Testis (tissue), 3 donors: ENCODE data around the gene SND1. TPM values are rescaled to one million over a fixed set of nuclear protein-coding genes. Genes with fewer than 3 reads are reported as not detected.

Source experiments
- DNase-seq: peaks from one replicate; pipeline ENCODE4 v3.0.0-alpha.2; 2019
- H3K27ac ChIP-seq, 2 donors: fragments of 200-600 bp; sonication (generic); one replicate each; pipeline ENCODE4 v1.5.1; 2019
- H3K27me3 ChIP-seq: fragments of 200-600 bp; sonication (generic); one replicate; pipeline ENCODE4 v1.5.1; 2019
- H3K36me3 ChIP-seq: fragments of 200-600 bp; sonication (generic); one replicate; pipeline ENCODE4 v1.5.1; 2017; ENCODE audit warnings: low read depth; ENCODE audit errors: missing control alignments
- H3K4me1 ChIP-seq: fragments of 200-600 bp; sonication (generic); one replicate; pipeline ENCODE4 v1.5.1; 2019
- H3K4me3 ChIP-seq, 2 donors: fragments of 200-600 bp; sonication (generic); one replicate each; pipeline ENCODE4 v1.5.1; 2017 to 2019
- H3K9me3 ChIP-seq: fragments of 200-600 bp; sonication (generic); one replicate; pipeline ENCODE4 v1.5.1; 2017
- CTCF ChIP-seq, 3 experiments: fragments of 450-650 bp in 2 of 3; fragments of 200-600 bp in 1 of 3; sonication (generic) in 1 of 3; IDR thresholded peaks; one replicate each; pipeline ENCODE4 v1.5.1; 2016 to 2019; ENCODE audit warnings: antibody characterized with exemption in 3 of 3, mild to moderate bottlenecking in 2 of 3, moderate library complexity in 1 of 3
- POLR2A ChIP-seq: fragments of 450-650 bp; IDR thresholded peaks from one replicate; pipeline ENCODE4 v1.6.1; 2017; ENCODE audit warnings: antibody characterized with exemption, mild to moderate bottlenecking, moderate library complexity
- WGBS, 2 donors: methylation state at CpG; one replicate each; pipeline ENCODE4 v1.1.5; 2018; 5-methylcytosine and 5-hydroxymethylcytosine counted together
- intact Hi-C: fragments of 100-400 bp; cut with DNase I; formaldehyde crosslinking; loops from one replicate; pipeline ENCODE4 v1.15.1; 2023; ENCODE audit warnings: low total_unique reads
- polyA plus RNA-seq: library from polyadenylated mRNA; stranded (reverse); fragments of 350-450 nt; fragmentation: Illumina TruSeq; extraction: RNeasy Lipid Tissue Mini Kit (QIAGEN cat#74804); gene quantifications from one replicate; pipeline ENCODE4 v1.2.3, GENCODE V29; 2014; ENCODE audit warnings: low read depth, low replicate concordance; ENCODE audit not compliant: insufficient read depth
- total RNA-seq, 2 donors: library from RNA; depleted of rRNA; stranded (reverse); fragments of >200 nt; gene quantifications; one replicate each; pipeline ENCODE4 v1.2.3, GENCODE V29; 2016

The SND1 gene
- total and polyA plus RNA-seq, 3 donors from 2014 or later, result 132 to 207 (median 179) TPM

DNA sequence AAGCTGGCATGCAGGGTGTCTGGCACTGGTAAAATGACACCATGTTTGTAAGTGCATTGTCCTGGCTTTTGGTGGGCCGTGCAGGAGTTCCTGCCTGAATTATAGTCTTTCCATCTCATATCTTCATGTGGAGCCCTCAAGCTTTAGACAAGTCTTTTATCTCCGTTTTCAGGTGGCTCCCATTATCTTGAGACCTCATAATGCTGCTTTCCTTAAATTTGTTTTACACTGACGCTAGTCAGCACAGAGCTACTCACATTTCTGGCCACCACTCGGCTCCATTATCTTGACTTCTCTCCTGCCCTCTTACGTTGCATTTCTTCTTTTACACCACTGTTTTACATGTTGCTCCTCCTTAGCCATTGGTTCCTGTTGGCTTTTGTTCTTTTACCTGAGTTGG lies 342.0 kb downstream of the SND1 start:
- TF ChIP-seq CTCF (IDR thresholded peaks at IDR 0.05) (no peak), POLR2A (no peak)
- DNase-seq, result no peak
- H3K27me3 ChIP-seq, result no peaks in the 10 kb centered on the region
- 94 to 96% methylated on average over 5 of the region's 5 CpGs for WGBS, 2 donors
- no peak overlapping the region for H3K4me3 ChIP-seq
- H3K4me1 ChIP-seq, result peaks cover 32% of the 10 kb centered on the region
- H3K36me3 ChIP-seq, result no peaks in the 10 kb centered on the region
- intact Hi-C loops, result no loop called here
- no peak overlapping the region for H3K27ac ChIP-seq
- no peaks in the 10 kb centered on the region for H3K9me3 ChIP-seq

- peak; percentile 40 for DNase-seq
- Histone ChIP-seq H3K27me3 (no peaks in the 10 kb centered on the region), H3K36me3 (no peaks in the 10 kb centered on the region), H3K4me1 (peaks cover 32% of the 10 kb centered on the region), H3K4me3 (no peak overlapping the region), H3K9me3 (no peaks in the 10 kb centered on the region), H3K27ac (peak overlapping the region; percentile 41 to 65)
- TF ChIP-seq POLR2A (no peak), CTCF (IDR thresholded peaks at IDR 0.05) (no peak)
- 33 to 50% methylated on average over 3 of the region's 3 CpGs for WGBS, 2 donors
- intact Hi-C loops, result no loop called here
Observed at GRCh38 chr7:127995156-127995880, 343.3 kb downstream of the SND1 start.

DNA sequence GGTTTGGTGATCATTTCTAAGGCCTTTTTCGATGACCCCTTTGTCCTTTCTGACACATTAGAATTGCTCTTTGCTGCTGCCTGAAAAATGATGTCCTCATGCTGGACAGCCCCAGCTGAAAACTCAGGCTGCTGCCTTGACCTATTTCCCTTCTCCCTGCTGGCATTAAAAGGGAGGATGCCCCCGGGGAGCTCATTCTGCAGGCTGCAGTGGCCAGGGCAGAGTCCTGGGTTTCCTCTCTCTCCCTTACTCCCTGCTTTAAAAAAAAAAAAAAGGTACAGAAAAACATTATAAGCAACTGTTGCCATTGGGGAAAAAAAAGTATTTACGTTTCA lies 343.9 kb downstream of the SND1 start:
- no peak overlapping the region for H3K4me3 ChIP-seq
- peak; percentile 47 for DNase-seq
- no peaks in the 10 kb centered on the region for H3K9me3 ChIP-seq
- 44% methylated on average over 3 of the region's 3 CpGs for WGBS, 2 donors
- H3K27me3 ChIP-seq, result no peaks in the 10 kb centered on the region
- intact Hi-C loops, result no loop called here
- H3K4me1 ChIP-seq, result peaks cover 32% of the 10 kb centered on the region
- H3K36me3 ChIP-seq, result no peaks in the 10 kb centered on the region
- peak overlapping the region; percentile 41 to 65 for H3K27ac ChIP-seq
- TF ChIP-seq CTCF (IDR thresholded peaks at IDR 0.05) (no peak), POLR2A (no peak)

- H3K36me3 ChIP-seq, result no peaks in the 10 kb centered on the region
- intact Hi-C loops, result no loop called here
- peak overlapping the region in 1 of 2 donors; percentile 65 for H3K27ac ChIP-seq
- no peaks in the 10 kb centered on the region for H3K9me3 ChIP-seq
- H3K27me3 ChIP-seq, result no peaks in the 10 kb centered on the region
- H3K4me1 ChIP-seq, result peaks cover 32% of the 10 kb centered on the region
- no peak for DNase-seq
- TF ChIP-seq CTCF (IDR thresholded peaks at IDR 0.05), result no peak
- TF ChIP-seq POLR2A, result no peak
- no peak overlapping the region for H3K4me3 ChIP-seq
- WGBS, 2 donors, result 55 to 71% methylated on average over 11 of the region's 11 CpGs
Observed at GRCh38 chr7:127996253-127997071, 344.5 kb downstream of the SND1 start.
